CD14-positive monocyte (primary cell): ENCODE results near the gene PAX7. TPM values are rescaled to one million over a fixed set of nuclear protein-coding genes. Genes with fewer than 3 reads are reported as not detected.

Experiments used
- DNase-seq, 3 donors: peaks; one replicate each; pipeline ENCODE4 v3.0.0-alpha.2; 2011 to 2022
- H2AFZ ChIP-seq: 2 replicates; pipeline ENCODE4 v1.6.0; 2012; ENCODE audit warnings: mild to moderate bottlenecking, low read depth, low read length, inconsistent platforms; ENCODE audit not compliant: insufficient read depth, poor library complexity, severe bottlenecking
- H3K27ac ChIP-seq, 2 donors: 1 replicate in 1 of 2; 2 replicates in 1 of 2; pipeline ENCODE4 v1.5.1; 2012 to 2013; ENCODE audit warnings: low read length in 2 of 2, control low read depth in 1 of 2, inconsistent platforms in 1 of 2, low read depth in 1 of 2, mild to moderate bottlenecking in 1 of 2
- H3K27me3 ChIP-seq, 2 donors: one replicate each; pipeline versions ENCODE4 v1.6.0 to v1.6.1; 2011 to 2013; ENCODE audit warnings: low read length in 2 of 2; ENCODE audit not compliant: control insufficient read depth in 2 of 2, insufficient read depth in 2 of 2
- H3K36me3 ChIP-seq, 2 donors: replicated peaks in 1 of 2; 1 replicate in 1 of 2; 2 replicates in 1 of 2; pipeline versions ENCODE4 v1.5.1 to v1.6.1; 2012 to 2013; ENCODE audit warnings: low read length in 2 of 2, control low read depth in 1 of 2, inconsistent platforms in 1 of 2, mild to moderate bottlenecking in 1 of 2; ENCODE audit not compliant: insufficient read depth in 2 of 2, control insufficient read depth in 1 of 2
- H3K4me1 ChIP-seq, 2 donors: 1 replicate in 1 of 2; 2 replicates in 1 of 2; pipeline versions ENCODE4 v1.5.1 to v1.6.1; 2012 to 2013; ENCODE audit warnings: low read length in 2 of 2, control low read depth in 1 of 2, inconsistent platforms in 1 of 2, mild to moderate bottlenecking in 1 of 2, moderate library complexity in 1 of 2; ENCODE audit not compliant: insufficient read depth in 2 of 2, control insufficient read depth in 1 of 2
- H3K4me2 ChIP-seq: replicated peaks from 2 replicates; pipeline ENCODE3; 2012; ENCODE audit warnings: low read length, moderate library complexity, mild to moderate bottlenecking; ENCODE audit not compliant: poor library complexity, severe bottlenecking; ENCODE audit errors: extremely low read depth
- H3K4me3 ChIP-seq, 3 experiments: fragments of 200-600 bp in 1 of 3; sonication (generic) in 1 of 3; replicated peaks in 1 of 3; 1 replicate in 2 of 3; 2 replicates in 1 of 3; pipeline ENCODE4 v1.5.1; 2011 to 2013; ENCODE audit warnings: low read length in 3 of 3, mild to moderate bottlenecking in 3 of 3, control low read depth in 2 of 3, low read depth in 2 of 3, inconsistent platforms in 1 of 3, moderate library complexity in 1 of 3
- H3K79me2 ChIP-seq: 2 replicates; pipeline ENCODE4 v1.6.0; 2012; ENCODE audit warnings: mild to moderate bottlenecking, control low read depth, inconsistent platforms, low read length, moderate library complexity; ENCODE audit not compliant: insufficient read depth
- H3K9ac ChIP-seq: 2 replicates; pipeline ENCODE4 v1.6.0; 2017; ENCODE audit warnings: low read length, mild to moderate bottlenecking; ENCODE audit not compliant: insufficient read depth, poor library complexity, severe bottlenecking
- H3K9me3 ChIP-seq, 2 donors: replicated peaks in 1 of 2; 1 replicate in 1 of 2; 2 replicates in 1 of 2; pipeline versions ENCODE4 v1.5.1 to v1.6.1; 2012 to 2013; ENCODE audit warnings: low read length in 2 of 2, control low read depth in 1 of 2; ENCODE audit not compliant: control insufficient read depth in 1 of 2, insufficient read depth in 1 of 2
- H4K20me1 ChIP-seq: 2 replicates; pipeline ENCODE4 v1.6.0; 2012; ENCODE audit warnings: mild to moderate bottlenecking, low read length, control low read depth, moderate library complexity; ENCODE audit not compliant: insufficient read depth
- H3K27ac Mint-ChIP-seq, 7 donors: one replicate each; pipeline ENCODE4 v1.8.0; 2020; ENCODE audit warnings: mild to moderate bottlenecking in 7 of 7, mixed read lengths in 7 of 7, moderate library complexity in 6 of 7, inconsistent platforms in 2 of 7
- H3K27me3 Mint-ChIP-seq, 3 donors: one replicate each; pipeline ENCODE4 v1.8.0; 2021 to 2022; ENCODE audit warnings: low read depth in 3 of 3, mild to moderate bottlenecking in 3 of 3, mixed read lengths in 3 of 3, moderate library complexity in 3 of 3, inconsistent platforms in 1 of 3
- H3K36me3 Mint-ChIP-seq, 2 donors: one replicate each; pipeline ENCODE4 v1.8.0; 2020; ENCODE audit warnings: mixed read lengths in 2 of 2, inconsistent platforms in 1 of 2, mild to moderate bottlenecking in 1 of 2
- H3K4me1 Mint-ChIP-seq: one replicate; pipeline ENCODE4 v1.8.0; 2020; ENCODE audit warnings: mild to moderate bottlenecking, mixed read lengths
- H3K4me3 Mint-ChIP-seq, 2 donors: one replicate each; pipeline ENCODE4 v1.8.0; 2020; ENCODE audit warnings: mild to moderate bottlenecking in 2 of 2, mixed read lengths in 2 of 2, moderate library complexity in 1 of 2
- H3K9me3 Mint-ChIP-seq, 7 donors: one replicate each; pipeline ENCODE4 v1.8.0; 2020 to 2022; ENCODE audit warnings: mixed read lengths in 7 of 7, mild to moderate bottlenecking in 6 of 7, moderate library complexity in 6 of 7, inconsistent platforms in 2 of 7
- CTCF ChIP-seq: fragments of 200-600 bp; IDR thresholded peaks from one replicate; pipeline ENCODE4 v1.8.0; 2022; ENCODE audit warnings: antibody characterized with exemption, mild to moderate bottlenecking
- WGBS: methylation state at CpG from one replicate; pipeline ENCODE4 v1.1.5; 2013; ENCODE audit warnings: missing lambda C conversion rate; ENCODE audit not compliant: insufficient coverage; 5-methylcytosine and 5-hydroxymethylcytosine counted together
- intact Hi-C, 2 donors: fragments of 100-400 bp; cut with micrococcal nuclease; formaldehyde crosslinking; loops; one replicate each; pipeline versions ENCODE4 v1.15.0 to v1.15.1; 2023
- polyA plus RNA-seq, 3 donors: library from polyadenylated mRNA; depleted of rRNA in 1 of 3; unstranded in 2 of 3; stranded (reverse) in 1 of 3; fragments of 300-500 nt in 2 of 3; fragments of >200 nt in 1 of 3; fragmentation: Illumina TruSeq in 2 of 3; gene quantifications; 1 replicate in 2 of 3; 2 replicates in 1 of 3; pipeline ENCODE4 v1.2.3, GENCODE V29; 2012 to 2021

The PAX7 gene
- polyA plus RNA-seq, 3 donors: not detected

GRCh38 chr1:18639368-18640055, 8.9 kb downstream of the PAX7 start:
- Histone ChIP-seq H3K27me3 (peaks cover 87 to 99% of the 10 kb centered on the region in 2 donors), H3K4me2 (no peak overlapping the region), H3K9me3 (peaks cover 0 to 58% of the 10 kb centered on the region in 2 donors), H3K79me2 (no peaks in the 10 kb centered on the region), H4K20me1 (no peaks in the 10 kb centered on the region), H2AFZ (no peak overlapping the region), H3K27ac (no peak overlapping the region), H3K36me3 (no peaks in the 10 kb centered on the region), H3K4me3 (no peak overlapping the region), H3K9ac (no peak overlapping the region), H3K4me1 (no peaks in the 10 kb centered on the region)
- Mint-ChIP-seq H3K36me3 (peaks cover 3 to 5% of the 10 kb centered on the region in 2 donors), H3K27me3 (peaks cover 96 to 99% (median 97%) of the 10 kb centered on the region in 3 donors), H3K4me1 (no peaks in the 10 kb centered on the region), H3K27ac (no peak overlapping the region), H3K4me3 (peak overlapping the region in 1 of 2 donors; percentile 72), H3K9me3 (peaks cover 0 to 19% (median 15%) of the 10 kb centered on the region in 7 donors)
- WGBS: 0% methylated on average over 1 of the region's 10 CpGs
- TF ChIP-seq CTCF: no peak
- intact Hi-C loops: no loop called here
- DNase-seq: no peak

GRCh38 chr1:18640228-18641004, 9.8 kb downstream of the PAX7 start:
- Mint-ChIP-seq H3K27ac (no peak overlapping the region), H3K4me3 (peak overlapping the region in 1 of 2 donors; percentile 77), H3K36me3 (peaks cover 3 to 5% of the 10 kb centered on the region in 2 donors), H3K4me1 (no peaks in the 10 kb centered on the region), H3K9me3 (peaks cover 0 to 22% (median 13%) of the 10 kb centered on the region in 7 donors), H3K27me3 (peaks cover 96 to 99% (median 97%) of the 10 kb centered on the region in 3 donors)
- no peak overlapping the region for H2AFZ ChIP-seq
- intact Hi-C loops: no loop called here
- no peak for TF ChIP-seq CTCF
- peaks cover 0 to 50% of the 10 kb centered on the region in 2 donors for H3K9me3 ChIP-seq
- H3K4me2 ChIP-seq: no peak overlapping the region
- WGBS: 4% methylated on average over 9 of the region's 43 CpGs
- peaks cover 85 to 99% of the 10 kb centered on the region in 2 donors for H3K27me3 ChIP-seq
- no peaks in the 10 kb centered on the region for H4K20me1 ChIP-seq
- no peak overlapping the region for H3K9ac ChIP-seq
- DNase-seq: no peak
- no peaks in the 10 kb centered on the region for H3K4me1 ChIP-seq
- no peak overlapping the region for H3K4me3 ChIP-seq
- no peaks in the 10 kb centered on the region for H3K36me3 ChIP-seq
- H3K27ac ChIP-seq: no peak overlapping the region
- no peaks in the 10 kb centered on the region for H3K79me2 ChIP-seq
